Retina (tissue), 1 donor: ENCODE measurements around the gene TRABD2B.

Experiments
- DNase-seq: peaks from one replicate; pipeline ENCODE4 v3.0.0-alpha.2; 2016

TRABD2B gene

GRCh38 chr1:47788761-47789160 is 208.4 kb downstream of the TRABD2B start:
- DNase-seq: no peak

- DNase-seq: no peak
Observed at GRCh38 chr1:47787560-47787959, 209.6 kb downstream of the TRABD2B start.

DNA sequence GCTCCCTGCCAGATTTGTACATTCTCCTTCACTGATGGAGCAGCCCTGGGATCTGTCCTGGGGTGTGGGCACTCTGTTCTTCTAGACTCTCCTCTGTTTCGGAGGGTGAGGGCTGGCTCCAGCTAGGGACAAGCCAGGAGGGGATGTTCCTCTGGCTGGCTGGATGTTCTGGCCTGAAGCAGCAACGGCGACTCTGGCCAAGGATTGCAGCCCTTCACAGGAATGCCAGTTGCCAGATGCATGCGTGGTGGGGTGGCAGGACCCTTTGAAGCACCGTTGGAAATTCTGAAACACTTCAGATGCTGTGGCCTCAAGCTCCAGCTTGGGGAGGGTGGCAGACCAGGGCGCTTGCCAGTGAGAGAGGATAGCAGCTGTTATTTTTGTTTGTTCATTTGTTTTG is 210.9 kb downstream of the TRABD2B start:
- DNase-seq: no peak

DNA sequence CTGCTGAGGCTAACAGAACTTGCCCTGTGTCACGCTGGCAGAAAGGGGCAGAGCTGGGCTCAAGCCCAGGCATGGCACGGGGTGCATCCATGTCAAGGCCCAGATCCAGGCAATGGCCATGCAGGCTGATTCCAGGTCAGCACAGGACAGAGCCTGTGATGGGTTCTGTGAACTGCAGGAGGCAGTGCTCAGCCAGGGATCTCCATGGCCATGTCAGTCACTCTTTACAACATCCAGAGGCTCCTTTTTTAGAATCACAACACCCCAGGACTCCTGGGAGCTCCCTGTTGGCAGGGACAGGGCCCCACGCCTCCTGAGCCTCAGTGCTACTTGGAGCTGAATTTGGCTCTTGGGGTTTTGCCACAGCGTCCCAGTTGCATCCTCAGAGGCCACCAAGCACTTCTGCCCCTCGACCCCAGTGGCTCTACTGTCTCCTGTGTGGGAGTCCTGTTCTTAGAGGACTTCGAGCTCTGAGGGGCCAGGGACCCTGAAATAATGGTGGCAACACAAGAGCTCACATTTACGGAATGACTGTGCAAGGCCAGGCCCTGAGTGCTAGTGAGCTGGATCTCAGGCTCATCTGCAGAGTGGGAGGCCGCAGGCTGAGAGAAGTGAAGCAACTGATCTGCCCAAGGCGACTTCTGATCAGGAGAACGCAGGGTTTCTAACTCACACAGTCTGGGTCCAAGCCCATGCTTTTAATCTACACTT is 211.5 kb downstream of the TRABD2B start:
- no peak for DNase-seq

DNA sequence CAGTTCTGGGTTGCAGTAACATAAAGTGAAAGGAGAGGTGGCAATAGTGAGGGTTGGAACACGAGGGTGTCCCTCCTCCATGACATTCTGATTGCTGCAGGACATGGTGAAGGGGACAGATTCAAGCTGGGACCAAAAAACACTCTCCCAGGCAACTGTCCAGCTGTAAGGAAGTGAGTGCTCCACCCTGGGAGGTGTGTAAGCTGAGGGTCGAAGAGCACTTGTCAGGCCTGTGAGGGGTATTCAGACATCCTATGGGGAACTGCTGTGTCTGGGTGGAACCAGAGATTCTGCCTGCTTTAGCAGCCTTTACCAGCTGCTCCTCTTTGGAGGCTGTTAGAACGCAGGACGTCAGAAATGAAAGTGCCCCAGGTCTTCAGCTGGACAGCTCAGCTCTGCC is 212.1 kb downstream of the TRABD2B start:
- no peak for DNase-seq

GRCh38 chr1:47784497-47784822 is 212.7 kb downstream of the TRABD2B start:
- DNase-seq: no peak

DNA sequence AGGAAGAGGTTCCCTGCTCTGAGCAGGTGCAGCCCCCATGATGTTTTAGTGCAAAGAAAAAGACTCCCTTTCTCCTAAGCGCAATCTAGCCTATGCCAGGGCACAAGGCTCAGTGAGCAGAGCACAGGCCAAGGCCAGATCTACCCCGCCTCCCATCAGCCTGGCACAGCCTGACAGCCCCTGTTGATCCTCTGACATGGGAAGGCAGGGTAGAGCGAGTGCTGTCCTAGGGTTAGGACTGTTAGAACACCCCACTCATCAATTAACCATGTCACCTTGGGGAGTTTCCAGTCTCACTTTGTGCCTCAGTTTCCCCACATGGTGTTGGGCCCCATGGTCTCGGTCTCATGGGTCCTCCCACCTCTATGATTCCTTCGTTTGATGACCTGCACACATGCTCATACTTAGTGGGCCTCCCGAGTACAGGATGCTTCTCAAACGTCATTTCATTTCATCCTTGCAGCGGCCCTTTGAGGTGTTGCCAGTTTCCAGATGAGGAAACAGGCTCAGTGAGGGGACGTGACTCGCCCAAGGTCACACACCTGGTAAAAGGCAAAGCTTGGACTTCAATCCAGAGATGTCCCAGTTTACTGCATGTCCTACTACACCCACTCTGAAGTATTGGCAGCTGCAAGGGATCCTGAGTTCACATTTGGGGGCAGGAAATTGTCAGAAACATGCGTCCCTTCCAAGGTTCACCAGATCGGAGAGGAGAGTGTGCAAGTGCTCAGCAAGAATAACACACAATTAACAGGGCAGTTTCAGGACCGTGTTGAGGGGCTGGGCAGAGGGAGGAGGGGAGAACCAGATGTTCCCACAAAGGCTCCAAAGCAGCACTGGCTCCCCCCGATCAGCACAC is 213.3 kb downstream of the TRABD2B start:
- DNase-seq: no peak

- DNase-seq: no peak
Observed at GRCh38 chr1:47782414-47783166, 214.6 kb downstream of the TRABD2B start.

DNA sequence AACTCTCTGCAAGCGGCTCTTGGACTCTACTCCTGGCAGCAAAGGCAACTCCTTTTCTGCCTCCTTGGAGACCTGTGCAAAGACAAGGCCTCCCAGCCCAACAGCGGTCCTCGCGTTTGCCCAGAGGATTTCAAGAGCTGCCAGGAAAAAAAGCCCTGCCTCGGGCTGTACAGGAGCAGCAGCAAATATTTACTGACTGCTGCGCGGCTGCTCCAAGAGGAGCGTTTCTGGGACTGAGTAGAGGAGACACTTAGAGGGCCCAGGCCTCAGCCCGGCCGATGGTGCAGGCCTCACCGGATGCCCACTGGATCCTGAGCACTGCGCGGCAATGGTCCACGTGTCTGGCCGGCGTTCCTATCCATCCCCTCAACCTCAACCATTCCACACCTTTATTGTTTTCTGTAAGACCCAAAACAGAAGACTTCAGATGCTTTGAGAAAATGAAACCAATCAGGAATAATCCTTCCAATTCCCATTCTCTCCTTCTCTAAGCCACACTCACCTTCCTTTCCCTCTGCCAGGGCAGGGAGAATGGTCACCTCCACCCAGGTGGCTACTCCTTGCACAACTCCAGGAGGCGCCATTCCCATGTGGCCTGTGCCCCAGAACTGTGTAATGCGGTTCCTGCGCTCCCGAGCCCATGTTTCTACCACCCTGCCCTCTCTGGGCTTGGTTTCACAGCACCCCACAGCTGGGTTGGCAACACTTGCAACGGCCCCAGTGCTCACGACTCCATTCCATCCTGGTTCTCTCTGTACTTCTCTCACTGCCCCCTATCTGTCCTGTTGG is 215.8 kb downstream of the TRABD2B start:
- DNase-seq: no peak

GRCh38 chr1:47780469-47780995 is 216.7 kb downstream of the TRABD2B start:
- no peak for DNase-seq

- DNase-seq: peak; percentile 36
Observed at GRCh38 chr1:47779613-47780012, 217.6 kb downstream of the TRABD2B start.

DNA sequence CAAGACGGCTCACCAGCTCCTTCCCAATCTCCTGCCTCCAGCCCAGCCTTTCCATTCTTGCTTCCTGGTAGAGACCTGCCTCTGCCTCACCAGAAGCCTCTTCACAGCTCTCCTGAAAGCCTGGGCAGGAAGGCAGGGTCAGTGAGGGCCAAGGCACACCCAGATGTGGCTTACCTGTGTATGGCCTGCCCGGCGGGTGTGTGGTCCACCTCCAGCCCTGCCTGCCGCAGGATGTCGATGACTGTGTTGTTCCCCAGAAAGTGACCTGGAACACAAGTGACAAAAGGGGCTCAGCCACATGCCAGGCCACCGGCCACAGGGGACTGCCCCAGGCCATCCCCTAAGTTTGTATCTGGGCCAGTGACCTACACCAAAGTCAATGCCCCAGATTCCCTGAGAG is 218.9 kb downstream of the TRABD2B start:
- no peak for DNase-seq

GRCh38 chr1:47777322-47777721 is 219.9 kb downstream of the TRABD2B start:
- DNase-seq: no peak

DNA sequence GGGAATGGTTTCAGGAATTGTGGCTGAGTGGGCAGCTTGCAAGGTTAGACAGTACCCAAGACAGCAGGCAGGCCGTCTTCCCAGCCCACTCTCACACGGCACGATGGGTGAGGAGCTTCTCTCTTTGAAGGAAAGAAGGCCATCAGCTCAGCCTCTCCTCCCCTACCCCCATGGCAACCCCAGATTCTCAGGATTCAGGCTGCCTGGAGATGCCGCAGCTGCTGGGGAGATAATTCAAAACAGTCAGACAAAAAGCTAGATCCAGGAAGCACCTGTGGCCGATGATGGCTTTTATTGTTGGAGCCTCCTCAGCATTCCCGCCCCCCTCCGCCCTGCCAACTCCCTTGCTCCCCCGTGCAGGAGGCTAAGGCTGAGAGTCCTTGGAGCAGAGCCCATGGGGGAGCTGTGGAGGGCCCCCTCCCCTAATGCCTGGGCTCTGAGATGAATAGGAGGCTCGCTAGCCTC is 220.5 kb downstream of the TRABD2B start:
- no peak for DNase-seq

DNA sequence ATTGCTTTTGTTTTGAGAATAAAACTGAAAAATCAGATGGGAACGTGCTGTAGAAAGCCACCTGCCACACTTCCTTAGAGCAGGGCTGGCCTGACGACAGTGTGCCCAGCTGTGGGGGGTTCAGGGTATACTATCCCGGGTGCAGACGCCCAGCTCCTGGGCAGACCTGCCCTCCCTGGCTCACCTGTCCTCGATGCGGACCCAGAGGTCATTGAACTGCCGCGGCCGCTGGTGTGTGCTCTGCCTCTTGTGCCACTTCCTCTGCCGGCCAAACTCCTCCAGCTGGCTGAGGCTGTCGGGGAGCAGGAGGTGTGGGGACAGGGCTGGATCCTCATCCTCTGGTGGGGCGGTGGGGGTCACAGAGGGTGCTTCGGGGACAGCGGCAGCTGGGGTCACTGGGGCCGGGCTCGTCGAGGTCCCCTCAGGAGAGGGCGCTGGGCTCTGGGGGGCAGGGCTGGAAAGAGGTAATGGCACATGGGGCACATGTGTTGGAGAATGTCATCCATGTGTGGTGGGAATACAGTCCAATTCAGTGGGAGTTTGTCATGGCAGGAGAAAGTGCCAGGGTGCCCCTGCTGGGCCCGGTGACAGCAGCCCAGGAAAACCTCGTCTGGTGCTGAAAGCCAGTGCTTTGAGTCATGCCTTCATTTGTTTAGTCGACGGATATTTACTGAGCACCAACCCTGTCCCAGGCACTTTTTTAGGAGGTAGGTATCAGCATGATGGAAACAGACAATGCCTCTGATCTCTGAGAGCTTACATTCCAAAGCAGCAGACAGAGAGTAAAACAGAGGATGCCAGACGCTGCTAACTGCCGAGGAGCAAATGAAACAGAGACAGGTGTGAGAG is 222.0 kb downstream of the TRABD2B start:
- DNase-seq: no peak

DNA sequence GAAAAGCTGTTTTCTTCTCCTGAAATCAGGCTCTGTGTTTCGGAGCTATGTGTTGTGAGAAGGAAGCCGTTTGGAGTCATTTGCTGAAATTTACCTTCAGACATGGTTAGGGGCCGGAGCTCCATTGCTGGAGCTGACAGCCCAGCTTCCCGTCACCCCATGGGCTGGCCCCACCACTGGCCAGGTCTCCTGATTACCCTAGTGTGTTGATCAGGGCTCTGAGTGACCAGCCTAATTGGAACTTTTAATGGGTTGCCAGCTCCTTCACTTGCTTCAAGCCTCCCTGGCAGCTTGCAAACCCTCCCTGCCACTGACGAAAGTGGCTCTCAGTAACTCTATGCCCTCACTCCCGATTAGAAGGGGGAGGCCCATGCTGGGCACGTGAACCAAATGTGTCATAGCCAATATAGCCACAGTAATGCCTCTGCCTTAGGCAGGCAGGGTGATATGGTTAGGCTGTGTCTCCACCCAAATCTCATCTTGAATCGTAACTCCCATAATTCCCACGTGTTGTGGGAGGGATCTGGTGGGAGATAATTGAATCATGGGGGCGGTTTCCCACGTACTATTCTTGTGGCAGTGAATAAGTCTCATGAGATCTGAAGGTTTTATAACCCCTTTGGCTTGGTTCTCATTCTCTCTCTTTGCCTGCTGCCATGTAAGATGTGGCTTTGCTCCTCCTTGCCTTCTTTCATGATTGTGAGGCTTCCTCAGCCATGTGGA is 224.1 kb downstream of the TRABD2B start:
- no peak for DNase-seq

- no peak for DNase-seq
Observed at GRCh38 chr1:47772281-47772680, 224.9 kb downstream of the TRABD2B start.

GRCh38 chr1:47771751-47772150 is 225.4 kb downstream of the TRABD2B start:
- no peak for DNase-seq

- no peak for DNase-seq
Observed at GRCh38 chr1:47769983-47770382, 227.2 kb downstream of the TRABD2B start.

- DNase-seq: no peak
Observed at GRCh38 chr1:47769295-47769694, 227.9 kb downstream of the TRABD2B start.

DNA sequence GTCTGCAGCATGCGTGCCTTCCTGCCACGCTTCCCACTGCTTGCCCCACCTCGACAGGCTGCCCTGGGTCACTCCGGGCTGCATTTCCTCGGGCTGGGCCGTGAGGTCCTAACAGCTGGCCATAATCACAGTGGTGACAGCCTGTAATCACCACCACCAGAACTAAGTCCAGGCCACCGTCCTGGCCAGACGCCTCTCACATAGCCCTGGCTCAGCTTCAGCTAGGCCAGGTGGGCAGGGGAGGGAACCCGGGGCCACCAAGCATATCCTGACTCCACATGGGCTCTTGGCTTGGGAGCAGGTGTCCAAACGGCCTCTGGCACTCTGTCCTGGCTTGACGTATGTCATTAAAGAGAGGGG is 229.5 kb downstream of the TRABD2B start:
- DNase-seq: no peak
